ENCODE results near the gene CCNE1.

The CCNE1 gene

DNA sequence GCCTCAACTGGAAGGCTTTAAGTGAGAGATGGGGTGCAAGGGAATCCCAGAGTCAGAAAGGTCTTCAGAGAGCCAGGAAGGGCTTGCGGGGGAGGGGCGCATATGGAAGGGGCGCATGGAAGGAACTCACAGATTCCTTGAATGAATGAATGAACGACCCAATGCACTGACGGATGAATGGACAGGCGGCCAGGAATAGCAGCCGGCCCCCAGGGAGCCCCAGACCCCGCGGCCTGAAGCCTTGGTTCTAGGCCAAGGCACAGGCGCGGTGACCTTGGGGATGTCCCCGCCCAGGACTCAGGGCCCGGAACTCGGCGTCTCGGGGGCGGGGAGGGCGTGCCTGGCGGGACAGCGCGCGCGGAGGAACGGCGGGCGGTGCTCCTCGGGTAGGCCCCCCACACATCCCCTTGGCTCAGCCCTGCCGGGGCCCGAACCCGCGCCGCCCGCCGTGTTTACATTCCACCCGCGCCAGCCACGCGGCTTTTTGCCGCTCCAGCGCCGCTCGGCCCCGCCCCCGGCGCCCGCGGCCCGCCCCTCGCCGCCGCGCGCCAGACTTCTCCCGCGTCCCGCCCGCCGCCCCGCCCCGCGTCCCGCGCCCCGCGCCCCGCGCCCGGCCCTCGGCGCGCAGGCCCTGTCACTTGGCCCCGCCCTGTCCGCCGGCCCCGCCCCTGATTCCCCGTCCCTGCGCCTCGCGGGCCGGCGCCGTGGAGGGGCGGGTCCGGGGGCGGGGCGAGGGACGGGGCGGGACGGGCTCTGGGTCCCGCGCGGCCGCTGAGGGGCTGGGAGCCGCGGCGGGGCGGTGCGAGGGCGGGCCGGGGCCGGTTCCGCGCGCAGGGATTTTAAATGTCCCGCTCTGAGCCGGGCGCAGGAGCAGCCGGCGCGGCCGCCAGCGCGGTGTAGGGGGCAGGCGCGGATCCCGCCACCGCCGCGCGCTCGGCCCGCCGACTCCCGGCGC, at the start of gene CCNE1:
CCNE1 (plus strand) TSS at position 867 of the 955 bp plus-strand sequence. CDS start 565 bp downstream, outside the sequence.
- DNase-seq (ENCODE audit: low read depth in 2 of 2), result peak; percentile 83 to 89

DNA sequence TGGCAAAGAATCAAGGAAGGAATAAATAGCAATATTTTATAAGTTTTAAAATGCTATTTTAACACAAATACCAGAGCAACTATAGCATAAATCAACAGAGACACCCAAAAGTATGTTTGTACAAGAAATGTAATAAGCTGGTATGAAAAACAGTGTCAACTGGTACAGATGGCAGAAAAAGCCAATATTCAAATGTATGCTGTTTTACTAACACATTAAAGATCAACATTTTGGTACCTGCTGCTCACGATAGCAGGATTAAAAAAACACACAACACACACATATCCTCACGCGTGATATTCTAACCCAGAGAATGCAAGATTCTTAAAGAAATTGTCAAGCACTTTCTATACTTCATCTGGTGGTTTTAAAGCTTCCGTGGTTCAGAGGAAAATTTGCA, 48.6 kb upstream of the CCNE1 start:
- DNase-seq (ENCODE audit: low read depth in 2 of 2), result no peak

DNA sequence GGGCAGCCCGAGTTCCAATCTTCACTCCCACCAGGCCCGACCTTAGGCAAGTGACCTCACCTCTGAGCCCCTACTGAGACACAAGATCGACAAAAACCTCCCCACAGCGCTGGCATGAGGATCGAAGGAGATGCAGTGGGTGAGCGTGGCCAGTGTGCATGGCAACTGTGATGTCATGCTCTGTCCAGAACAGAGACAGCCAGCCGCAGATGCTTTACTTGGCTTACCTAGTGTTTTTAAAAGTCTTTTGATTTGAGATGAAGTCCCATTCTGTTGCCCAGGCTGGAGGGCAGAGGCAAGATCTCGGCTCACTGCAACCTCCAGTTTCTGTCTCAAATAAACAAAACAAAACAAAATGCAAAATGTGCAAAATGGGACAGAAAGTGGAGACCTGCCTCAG, 47.4 kb upstream of the CCNE1 start:
- DNase-seq (ENCODE audit: low read depth in 2 of 2), result no peak

DNA sequence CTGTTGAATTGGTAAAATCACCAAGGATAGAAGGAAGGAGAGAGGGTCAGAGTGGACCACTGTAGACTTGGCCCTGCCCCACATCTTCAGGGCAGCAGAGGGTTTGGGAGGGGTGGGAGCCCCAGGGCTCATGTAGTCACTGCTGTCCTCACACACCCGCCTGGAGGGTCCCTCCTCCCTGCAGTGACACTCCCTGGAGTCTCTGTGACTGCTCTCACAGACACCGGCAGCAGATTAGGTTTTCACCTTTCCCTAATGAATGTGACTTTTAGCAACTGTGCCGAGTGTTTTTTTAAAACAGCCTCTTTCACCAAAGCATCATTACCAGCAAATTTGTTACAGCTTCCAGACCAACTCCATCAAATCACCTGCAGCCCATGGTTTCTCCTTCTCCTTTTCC, 45.7 kb upstream of the CCNE1 start:
- DNase-seq (ENCODE audit: low read depth in 2 of 2), result no peak

DNA sequence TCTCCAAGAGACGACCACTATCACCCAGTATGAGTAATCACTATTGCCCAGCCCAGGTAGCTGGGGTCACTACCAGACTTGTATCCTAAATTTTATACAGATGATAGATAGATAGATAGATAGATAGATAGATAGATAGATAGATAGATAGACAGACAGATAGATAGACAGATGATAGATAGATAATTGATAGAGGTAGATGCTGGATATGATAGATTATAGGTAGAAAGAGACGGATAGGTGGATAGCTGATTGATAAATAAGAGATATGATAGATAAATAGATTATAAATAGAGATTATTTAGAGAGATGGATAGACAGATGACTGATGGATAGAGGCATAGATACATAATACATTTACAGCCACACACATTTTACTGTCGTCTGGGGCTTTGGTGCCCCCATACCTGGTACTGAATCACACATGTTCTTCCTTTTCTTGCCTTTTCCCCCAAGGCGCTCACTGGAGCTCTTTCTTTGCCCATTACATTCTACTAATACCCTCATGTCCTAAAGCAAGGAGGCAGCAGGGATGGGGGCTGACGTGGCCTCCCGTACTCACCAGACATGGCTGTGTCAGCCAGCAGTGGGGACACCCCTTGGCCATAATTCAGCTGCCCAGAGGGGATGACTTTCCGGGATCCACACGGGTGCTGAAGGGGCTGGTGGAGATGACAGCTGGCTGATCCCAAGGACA, 44.6 kb upstream of the CCNE1 start:
- no peak for DNase-seq (ENCODE audit: low read depth in 2 of 2)

DNA sequence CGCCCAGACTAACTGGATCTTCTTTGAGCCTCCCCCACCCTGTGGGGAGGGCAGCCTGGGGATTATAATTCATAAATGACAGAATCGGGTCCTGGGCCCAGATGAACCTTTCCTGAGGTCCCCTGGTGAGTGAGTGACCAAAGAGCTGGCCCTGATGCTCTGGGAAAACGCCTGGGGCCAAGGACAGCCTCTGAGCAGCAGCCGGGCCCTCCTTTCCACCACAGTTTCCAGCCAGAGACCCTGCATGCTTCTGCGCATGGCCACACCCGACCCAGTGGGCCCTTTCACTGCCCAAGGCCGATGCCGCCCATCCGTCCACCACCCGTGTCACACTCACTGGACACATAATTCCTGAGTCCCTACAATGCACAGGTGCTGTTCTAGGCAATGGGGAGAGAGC, 43.6 kb upstream of the CCNE1 start:
- DNase-seq (ENCODE audit: low read depth in 2 of 2), result no peak

DNA sequence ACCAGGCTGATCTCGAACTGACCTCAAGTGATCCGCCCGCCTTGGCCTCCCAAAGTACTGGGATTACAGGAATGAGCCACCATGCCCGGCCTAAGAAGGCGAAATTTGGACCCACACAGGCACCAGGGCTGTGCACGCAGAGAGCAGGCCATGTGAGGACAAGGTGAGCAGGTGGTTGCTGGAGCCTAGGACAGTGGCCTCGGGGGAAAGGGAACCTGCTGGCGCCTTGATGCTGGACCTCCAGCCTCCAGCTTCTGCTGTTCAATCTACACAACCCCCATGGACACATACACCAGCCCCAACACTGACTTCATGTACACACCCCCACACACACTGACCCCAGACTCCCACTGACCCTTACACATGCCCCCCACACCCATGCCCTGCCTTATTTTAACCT, 41.8 kb upstream of the CCNE1 start:
- no peak for DNase-seq (ENCODE audit: low read depth in 2 of 2)

DNA sequence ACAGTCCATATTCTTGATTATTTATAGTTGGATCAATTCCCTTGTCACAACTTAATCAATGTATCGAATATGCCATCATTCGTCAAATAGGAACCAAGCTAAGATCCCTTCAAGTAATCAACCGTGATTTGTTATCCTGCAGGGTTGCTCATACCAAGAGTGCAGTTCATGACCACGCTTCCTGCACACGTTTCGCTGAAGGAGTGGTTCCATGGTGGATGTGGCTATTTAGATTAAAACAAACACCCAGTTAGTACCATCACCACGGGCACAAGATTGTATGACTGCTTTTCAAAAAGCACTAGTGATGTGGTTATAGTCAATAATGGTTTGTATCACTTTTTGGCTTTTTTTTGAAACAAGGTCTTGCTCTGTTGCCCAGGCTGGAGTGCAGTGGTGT, 41.1 kb upstream of the CCNE1 start:
- DNase-seq (ENCODE audit: low read depth in 2 of 2), result no peak

DNA sequence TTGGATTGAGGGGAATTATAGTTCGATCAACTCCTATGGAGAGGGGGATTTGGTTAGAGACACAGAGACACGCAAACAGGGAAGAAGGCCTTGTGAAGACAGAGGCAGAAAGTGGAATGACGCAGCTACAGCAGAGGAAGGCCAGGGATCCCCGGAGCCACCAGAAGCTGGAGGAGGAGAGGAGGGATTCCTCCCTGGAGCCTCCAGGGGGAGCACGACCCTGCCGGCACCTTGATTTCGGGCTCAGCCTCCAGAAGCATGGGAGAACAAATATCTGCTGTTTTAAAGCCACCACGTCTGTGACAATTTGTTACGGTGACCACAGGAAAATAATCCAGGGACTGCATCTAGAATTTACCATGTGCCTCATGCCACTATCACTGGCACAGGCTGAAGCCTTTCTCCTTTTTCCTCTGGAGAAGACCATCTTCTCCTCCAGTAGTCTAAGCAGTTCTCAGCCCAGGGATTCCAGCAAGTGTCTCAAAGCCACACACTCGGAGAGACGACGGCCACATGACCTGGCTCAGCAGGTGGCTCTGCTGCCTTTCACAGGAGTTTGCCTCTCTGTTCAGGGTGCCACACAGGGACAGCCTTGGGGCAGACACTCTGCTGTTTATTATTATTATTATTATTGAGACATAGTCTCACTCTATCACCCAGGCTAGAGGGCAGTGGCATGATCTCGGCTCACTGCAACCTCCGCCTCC, 39.9 kb upstream of the CCNE1 start:
- DNase-seq (ENCODE audit: low read depth in 2 of 2), result no peak

DNA sequence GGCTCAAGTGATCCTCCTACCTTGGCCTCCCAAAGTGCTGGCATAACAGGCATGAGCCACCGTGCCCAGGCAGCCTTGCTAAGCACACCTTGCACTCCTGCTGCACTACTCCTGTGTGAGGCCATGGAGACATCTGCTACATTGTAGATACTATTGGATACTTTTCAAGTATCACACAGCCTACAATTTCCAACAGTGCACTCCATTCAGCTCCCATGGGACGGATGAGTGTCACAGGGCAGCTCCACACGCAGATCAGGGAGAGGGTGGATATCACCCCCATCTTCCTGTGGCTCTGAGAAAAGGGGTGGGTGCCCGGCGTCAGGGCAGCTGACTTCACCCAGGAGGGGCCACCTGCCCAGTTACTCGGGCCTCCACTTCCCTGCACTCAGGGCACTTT, 39.1 kb upstream of the CCNE1 start:
- no peak for DNase-seq (ENCODE audit: low read depth in 2 of 2)

DNA sequence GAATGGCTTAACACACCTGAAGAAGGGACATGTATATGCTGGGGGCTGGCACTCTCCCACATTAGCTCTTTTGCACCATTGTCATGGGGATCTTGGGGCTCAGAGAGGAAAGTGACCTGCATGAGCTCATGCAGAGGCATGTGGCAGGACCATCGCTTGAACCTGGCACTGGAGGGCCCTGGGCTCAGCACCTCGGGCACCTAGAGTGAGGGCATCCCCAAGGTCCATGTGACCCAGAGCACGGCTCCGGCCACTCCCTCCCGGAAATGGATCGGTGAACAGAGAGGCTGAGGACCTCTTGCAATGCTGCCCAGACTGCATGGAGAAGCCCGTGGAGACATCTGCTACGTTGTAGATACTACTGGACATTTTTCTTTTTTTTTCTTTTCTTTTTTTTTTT, 38.6 kb upstream of the CCNE1 start:
- no peak for DNase-seq (ENCODE audit: low read depth in 2 of 2)

DNA sequence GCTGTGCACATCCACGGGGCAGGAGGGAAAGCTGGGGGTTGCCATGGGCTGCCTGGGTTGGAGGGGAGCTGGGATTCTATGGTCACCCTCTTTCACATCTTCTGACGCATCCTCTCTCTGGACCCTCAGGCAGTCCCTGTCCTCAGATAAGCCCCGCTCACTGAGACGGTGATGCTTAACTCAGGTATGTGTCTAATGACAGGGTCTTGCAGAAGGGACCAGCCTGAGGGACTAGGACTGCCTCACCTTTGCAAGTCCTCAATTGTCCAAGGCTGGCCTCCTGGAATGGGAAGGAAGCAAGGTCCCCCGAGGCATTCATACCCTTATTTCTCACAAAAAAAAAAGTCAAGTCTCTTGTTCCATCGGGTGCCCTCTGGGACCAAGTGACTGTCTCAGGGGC, 37.7 kb upstream of the CCNE1 start:
- no peak for DNase-seq (ENCODE audit: low read depth in 2 of 2)

DNA sequence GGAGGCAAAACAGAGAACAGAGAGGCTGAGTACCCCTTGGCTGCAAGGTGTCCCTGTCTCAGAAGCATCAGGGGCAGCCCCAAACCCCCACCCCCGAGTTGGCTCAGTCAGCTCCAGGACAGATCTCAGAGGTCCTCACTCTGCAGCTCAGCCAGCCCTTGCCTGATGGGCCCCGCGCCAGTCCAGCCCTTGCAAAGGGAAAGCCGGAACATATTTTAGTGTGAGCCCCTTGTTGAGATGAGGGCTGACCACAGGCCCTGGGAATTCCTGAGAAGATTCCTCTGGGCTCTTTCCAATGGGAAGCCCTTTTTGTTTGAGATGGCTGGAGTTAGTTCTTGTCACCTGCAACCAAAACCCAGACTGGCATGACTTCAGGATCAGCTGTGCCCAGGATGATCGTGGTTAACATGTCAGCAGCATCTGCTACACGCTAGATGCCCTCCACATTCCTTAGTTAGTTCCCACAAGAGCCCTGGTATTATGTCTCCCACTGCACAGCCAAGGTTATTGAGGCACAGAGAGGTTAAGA, 33.9 kb upstream of the CCNE1 start:
- no peak for DNase-seq (ENCODE audit: low read depth in 2 of 2)

DNA sequence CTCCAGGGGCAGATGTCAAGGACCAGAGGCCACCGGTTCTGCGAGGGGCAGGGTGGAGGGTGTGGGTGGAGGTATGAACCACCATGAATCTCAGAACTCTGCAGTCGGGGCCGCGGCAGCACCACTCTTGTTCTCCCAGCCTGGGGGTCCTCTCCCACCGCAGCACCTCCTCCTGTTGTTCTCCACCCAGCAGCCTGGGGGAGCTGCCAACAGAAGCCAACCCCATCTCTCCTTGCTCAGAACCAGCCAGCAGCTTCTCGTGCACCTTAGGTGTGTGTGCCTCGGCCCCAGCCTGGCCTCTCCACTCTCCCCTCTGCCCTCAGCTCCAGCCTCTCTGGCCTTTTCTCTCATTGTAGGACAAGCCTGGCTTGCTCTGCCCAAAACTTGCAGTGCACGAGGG, 31.9 kb upstream of the CCNE1 start:
- DNase-seq (ENCODE audit: low read depth in 2 of 2), result no peak

DNA sequence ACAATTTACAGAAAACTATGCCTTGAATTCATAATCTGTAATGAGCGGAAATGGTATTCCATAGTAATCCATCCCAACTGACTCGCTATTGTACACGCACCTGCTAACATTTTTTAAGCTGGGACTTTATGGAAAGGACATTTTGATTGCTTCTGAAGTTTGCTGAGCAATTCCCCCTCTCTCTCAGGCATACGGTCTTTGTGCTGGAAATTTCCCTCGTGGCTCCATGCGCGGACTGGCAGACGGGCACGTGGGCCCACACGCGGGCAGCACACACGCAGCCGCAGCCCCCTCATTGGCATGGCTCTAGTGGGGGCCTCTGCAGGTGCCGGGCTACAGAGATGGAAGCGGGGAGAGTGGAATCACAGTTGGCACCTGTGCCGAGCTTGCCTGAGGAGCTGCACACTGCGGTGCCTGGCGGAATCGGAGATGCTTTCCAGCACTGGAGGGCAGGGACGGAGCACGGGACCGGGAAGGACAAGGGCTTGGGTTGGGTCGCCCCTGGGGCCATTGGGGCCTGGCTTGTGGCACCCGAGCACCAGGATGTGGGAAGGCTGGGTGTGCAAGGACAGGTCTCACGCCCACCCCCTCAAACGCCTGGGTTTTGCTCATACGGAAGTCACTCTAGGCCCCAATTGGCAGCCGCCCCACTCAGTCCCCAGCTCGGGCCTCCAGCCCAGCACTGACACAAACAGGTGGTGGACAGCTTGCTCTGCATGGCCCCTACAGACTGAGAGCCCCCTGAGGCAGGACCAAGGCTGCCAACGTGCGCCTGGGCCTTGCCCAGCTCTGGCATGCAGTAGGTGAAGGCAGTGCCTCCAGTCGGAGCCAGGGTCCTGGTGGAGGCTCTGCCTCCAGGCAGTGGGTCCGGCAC, 30.2 kb upstream of the CCNE1 start:
- no peak for DNase-seq (ENCODE audit: low read depth in 2 of 2)

DNA sequence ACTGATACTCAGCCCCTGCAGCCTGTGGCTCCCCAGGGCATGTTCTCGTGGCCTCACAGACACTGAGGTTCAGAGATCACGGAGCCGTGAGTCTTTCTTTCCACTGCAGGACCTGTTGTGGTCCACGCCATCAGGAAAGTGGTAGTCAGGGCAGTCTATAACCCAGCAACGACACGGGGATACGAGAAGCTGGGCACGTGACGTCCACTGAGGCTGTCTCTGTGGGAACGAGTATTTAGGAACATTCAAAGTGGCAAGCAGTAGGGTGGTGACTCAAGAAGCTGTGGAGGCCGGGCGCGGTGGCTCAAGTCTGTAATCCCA, 29.6 kb upstream of the CCNE1 start:
- DNase-seq (ENCODE audit: low read depth in 2 of 2), result no peak

DNA sequence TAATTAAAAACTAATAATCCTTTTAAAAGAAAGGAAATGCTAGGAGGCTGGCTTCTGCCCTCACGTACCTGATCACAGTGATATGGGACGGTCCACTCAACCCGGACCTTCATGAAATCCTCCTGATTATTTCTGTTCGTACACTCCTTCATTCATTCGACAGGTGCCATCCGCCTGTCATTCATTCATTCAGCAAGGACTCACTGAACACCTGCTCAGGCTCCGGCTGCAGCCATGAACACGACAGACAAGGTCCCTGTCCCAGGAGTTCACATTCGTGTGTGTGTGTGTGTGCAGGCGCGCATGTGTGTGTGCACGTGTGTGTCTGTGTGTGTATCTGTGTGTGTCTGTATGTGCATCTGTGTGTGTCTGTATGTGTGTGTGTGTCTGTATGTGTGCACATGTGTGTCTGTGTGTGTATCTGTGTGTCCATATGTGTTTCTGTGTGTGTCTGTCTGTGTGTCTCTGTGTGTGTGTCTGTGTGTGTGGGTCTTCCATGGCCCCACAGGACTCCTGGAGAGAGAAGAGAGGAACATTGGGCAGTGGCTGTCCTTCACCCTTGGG, 28.1 kb upstream of the CCNE1 start:
- DNase-seq (ENCODE audit: low read depth in 2 of 2), result no peak

DNA sequence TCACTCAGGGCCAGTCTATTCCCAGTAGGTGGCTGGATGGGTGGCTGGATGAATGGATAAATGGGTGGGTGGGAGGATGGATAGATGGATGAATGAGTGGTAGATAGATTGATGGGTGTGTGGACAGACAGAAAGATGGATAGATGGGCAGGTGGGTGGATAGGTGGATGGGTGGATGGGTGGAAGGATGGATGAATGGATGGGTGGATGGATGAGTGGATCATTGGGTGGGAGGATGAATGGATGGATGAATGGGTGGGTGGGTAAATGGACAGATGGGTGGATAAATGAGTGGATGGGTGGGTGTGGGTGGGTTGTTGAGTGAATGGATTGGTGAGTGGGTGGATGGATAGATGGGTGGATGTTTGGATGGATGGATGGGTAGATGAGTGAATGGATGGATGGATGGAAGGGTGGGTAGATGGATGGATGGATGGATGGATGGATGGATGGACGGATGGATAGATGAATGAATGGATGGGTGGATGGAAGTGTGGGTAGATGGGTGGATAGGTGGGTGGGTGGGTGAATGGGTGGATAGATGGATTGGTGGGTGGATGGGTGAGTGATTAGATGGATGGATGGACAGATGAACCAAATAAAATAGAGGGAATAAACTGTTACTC, 27.1 kb upstream of the CCNE1 start:
- no peak for DNase-seq (ENCODE audit: low read depth in 2 of 2)

DNA sequence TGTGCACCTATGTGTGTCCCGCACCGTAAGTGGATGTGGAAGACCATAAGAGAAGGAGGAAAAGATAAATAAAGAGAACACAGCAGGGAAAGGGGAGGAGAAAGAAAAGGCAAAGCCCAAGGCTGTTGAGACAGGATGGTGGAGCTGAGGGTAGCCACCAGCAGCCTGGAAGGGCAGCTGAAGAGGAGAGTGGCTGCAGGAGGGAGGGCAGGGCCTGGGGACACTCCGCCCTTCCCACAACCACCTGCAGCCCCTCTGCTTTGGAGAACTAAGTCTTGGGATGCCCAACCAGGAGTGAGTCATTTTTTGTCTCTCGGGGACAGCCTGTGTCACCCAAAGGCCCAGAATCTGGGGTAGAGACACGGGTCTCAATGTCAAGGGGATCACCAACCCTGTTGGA, 26.4 kb upstream of the CCNE1 start:
- no peak for DNase-seq (ENCODE audit: low read depth in 2 of 2)

DNA sequence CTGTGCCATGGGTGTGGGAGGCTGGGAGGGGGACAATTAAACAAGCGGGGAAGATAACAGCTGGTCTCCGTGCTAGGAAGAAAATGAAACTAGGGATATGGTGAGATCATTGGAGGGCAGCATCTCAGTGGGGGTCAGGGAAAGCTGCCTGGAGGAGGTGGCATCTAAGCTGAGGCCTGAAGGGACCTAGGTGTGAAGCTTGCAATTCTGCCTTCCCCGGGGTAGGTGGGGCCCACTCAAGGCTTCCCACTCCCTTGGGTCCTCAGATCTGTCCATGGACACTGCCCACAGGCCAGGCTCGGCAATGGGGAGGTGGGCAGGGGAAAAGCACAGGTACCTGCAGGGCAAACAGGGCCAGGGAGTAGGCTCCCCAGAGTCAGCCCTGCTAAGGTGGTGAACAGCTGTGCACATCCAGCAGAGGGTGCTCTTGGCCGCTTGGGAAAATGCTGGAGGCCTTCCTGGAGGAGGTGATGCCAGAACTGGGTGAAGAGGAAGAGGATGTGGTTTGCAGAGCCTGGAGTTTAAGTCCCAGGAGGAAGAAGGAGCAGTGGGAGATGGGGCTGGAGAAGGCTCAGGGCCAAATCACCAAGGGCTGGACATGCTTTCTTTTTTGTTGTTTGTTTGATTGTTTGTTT, 25.7 kb upstream of the CCNE1 start:
- DNase-seq (ENCODE audit: low read depth in 2 of 2), result no peak

All from activated CD8-positive, alpha-beta memory T cell treated with anti-CD3 and anti-CD28 coated beads for 4 hours (primary cell).